ENCODE results near the gene YPEL2. TPM values are rescaled to one million over a fixed set of nuclear protein-coding genes. Genes with fewer than 3 reads are reported as not detected.

Gene YPEL2
- total RNA-seq, 1 donor from 2014 or later = 16.7 TPM

DNA sequence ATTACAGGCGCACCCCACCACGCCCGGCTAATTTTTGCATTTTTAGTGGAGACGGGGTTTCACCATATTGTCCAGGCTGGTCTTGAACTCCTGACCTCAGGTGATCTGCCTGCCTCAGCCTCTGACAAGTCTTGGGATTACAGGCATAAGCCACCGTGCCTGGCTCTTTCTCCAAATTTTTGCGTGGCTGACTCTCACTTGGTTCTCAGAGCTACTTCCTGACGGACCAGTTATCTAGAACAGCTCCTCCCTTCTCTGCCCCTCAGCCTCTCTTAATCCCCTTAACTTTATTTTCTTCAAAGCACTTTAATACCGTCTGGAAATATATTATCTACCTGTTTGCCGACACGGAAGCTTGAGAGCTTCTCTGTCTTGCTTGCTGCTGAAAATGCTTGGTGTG, 4.2 kb downstream of the YPEL2 start:
- H3K9me3 ChIP-seq = no peaks in the 10 kb centered on the region
- no peak overlapping the region for H3K27ac ChIP-seq
- TF ChIP-seq POLR2AphosphoS5 (IDR thresholded peaks at IDR 0.05; ENCODE audit: insufficient read depth in 1 of 2, low read depth in 1 of 2) (no peak), POLR2A (IDR thresholded peaks at IDR 0.05) (no peak)
- TF ChIP-seq, protein P1, sequence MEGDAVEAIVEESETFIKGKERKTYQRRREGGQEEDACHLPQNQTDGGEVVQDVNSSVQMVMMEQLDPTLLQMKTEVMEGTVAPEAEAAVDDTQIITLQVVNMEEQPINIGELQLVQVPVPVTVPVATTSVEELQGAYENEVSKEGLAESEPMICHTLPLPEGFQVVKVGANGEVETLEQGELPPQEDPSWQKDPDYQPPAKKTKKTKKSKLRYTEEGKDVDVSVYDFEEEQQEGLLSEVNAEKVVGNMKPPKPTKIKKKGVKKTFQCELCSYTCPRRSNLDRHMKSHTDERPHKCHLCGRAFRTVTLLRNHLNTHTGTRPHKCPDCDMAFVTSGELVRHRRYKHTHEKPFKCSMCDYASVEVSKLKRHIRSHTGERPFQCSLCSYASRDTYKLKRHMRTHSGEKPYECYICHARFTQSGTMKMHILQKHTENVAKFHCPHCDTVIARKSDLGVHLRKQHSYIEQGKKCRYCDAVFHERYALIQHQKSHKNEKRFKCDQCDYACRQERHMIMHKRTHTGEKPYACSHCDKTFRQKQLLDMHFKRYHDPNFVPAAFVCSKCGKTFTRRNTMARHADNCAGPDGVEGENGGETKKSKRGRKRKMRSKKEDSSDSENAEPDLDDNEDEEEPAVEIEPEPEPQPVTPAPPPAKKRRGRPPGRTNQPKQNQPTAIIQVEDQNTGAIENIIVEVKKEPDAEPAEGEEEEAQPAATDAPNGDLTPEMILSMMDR (IDR thresholded peaks at IDR 0.05) = no peak
- no peak for DNase-seq (ENCODE audit: extremely low spot score in 2 of 2)
- no peaks in the 10 kb centered on the region for H3K36me3 ChIP-seq
- H3K4me1 ChIP-seq = peaks cover 77% of the 10 kb centered on the region
- no peaks in the 10 kb centered on the region for H3K27me3 ChIP-seq
- intact Hi-C loops (cut with DNase I) = no loop called here
- H3K4me3 ChIP-seq = no peak overlapping the region

DNA sequence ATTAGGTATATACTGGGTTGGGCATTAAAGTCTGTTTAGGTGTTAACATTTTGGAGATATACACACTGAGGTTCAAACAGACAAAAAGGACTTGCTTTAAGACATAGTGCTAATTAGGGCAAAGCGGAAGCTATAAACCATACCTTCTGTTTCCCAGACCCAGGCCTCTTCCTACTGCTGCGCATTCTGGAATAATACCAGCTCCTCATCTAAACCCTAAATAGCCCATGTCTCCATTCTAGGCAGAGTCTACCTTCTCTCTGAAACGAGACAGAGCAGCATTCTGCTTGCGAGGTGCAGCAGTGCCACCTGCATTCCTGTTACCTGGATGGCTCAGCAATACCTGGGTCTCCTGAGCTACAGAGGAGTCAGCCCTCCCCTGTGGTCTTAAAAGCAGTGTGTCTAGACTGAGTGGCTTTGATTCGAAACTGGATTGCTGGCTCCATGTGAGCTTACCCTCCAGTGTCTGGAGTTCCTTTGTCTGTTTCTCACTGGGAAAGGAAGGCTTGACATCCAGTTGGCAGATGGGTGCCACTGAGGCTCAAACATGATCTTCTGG, 6.4 kb downstream of the YPEL2 start:
- Histone ChIP-seq H3K9me3 (no peaks in the 10 kb centered on the region), H3K4me1 (peaks cover 90% of the 10 kb centered on the region), H3K27ac (no peak overlapping the region), H3K36me3 (no peaks in the 10 kb centered on the region), H3K27me3 (no peaks in the 10 kb centered on the region), H3K4me3 (no peak overlapping the region)
- TF ChIP-seq, protein P1 (IDR thresholded peaks at IDR 0.05) = no peak
- TF ChIP-seq POLR2AphosphoS5 (IDR thresholded peaks at IDR 0.05; ENCODE audit: insufficient read depth in 1 of 2, low read depth in 1 of 2) = no peak
- no peak for TF ChIP-seq POLR2A (IDR thresholded peaks at IDR 0.05)
- intact Hi-C loops (cut with DNase I) = no loop called here
- no peak for DNase-seq (ENCODE audit: extremely low spot score in 2 of 2)

DNA sequence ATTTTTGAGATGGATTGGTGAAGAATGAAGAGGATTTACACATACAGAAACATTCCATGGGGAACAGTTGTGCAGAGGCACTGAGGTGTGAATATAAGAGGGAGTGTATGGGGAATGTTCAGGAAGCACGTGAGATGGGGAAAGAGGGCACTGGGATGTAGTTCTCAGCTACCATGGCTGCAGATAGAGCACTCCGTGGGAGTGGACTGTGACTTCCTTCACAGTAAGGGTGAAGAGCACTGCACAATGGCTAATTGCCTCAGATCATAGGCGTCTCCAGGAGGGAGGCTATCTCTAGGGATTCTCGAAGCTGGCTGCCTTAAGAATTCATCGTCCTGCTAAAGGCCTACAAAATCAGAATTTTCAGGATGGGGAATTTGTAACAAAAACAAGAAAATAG, 7.0 kb downstream of the YPEL2 start:
- no peak for TF ChIP-seq POLR2A (IDR thresholded peaks at IDR 0.05)
- TF ChIP-seq, protein P1 (IDR thresholded peaks at IDR 0.05) = no peak
- no peak for TF ChIP-seq POLR2AphosphoS5 (IDR thresholded peaks at IDR 0.05; ENCODE audit: insufficient read depth in 1 of 2, low read depth in 1 of 2)
- intact Hi-C loops (cut with DNase I) = no loop called here
- no peaks in the 10 kb centered on the region for H3K36me3 ChIP-seq

DNA sequence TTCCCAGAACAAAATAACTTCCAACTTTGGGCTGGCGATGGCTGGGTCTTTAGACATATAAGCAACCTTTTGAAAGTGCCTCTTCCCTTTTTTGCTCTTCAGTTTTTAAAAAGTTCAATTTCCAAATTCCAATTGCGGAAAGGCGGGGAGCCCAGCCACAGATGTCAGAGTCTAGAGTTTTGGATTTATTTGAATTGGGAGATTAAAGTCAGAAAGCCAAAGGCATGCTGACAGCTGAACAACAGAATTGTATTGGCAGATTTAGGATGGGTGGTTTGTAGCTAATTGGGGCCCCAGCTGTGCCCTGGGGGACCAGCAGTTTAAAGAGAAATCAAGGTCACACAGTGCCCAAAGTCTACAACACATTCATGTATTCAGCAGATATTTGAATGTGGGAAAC, 10.5 kb downstream of the YPEL2 start:
- H3K27ac ChIP-seq = no peak overlapping the region
- H3K4me3 ChIP-seq = no peak overlapping the region
- TF ChIP-seq POLR2A (IDR thresholded peaks at IDR 0.05) = no peak
- TF ChIP-seq, protein P1 (IDR thresholded peaks at IDR 0.05) = no peak
- no peak for TF ChIP-seq POLR2AphosphoS5 (IDR thresholded peaks at IDR 0.05; ENCODE audit: insufficient read depth in 1 of 2, low read depth in 1 of 2)
- H3K4me1 ChIP-seq = peaks cover 70% of the 10 kb centered on the region
- no peaks in the 10 kb centered on the region for H3K27me3 ChIP-seq
- no peaks in the 10 kb centered on the region for H3K9me3 ChIP-seq
- no peak for DNase-seq (ENCODE audit: extremely low spot score in 2 of 2)
- H3K36me3 ChIP-seq = no peaks in the 10 kb centered on the region
- intact Hi-C loops (cut with DNase I) = no loop called here

More for the DNA sequence above, 7.0 kb downstream of the YPEL2 start:
- peaks cover 90% of the 10 kb centered on the region for H3K4me1 ChIP-seq
- no peaks in the 10 kb centered on the region for H3K27me3 ChIP-seq
- DNase-seq (ENCODE audit: extremely low spot score in 2 of 2) = no peak
- H3K9me3 ChIP-seq = no peaks in the 10 kb centered on the region
- H3K4me3 ChIP-seq = no peak overlapping the region
- H3K27ac ChIP-seq = no peak overlapping the region

DNA sequence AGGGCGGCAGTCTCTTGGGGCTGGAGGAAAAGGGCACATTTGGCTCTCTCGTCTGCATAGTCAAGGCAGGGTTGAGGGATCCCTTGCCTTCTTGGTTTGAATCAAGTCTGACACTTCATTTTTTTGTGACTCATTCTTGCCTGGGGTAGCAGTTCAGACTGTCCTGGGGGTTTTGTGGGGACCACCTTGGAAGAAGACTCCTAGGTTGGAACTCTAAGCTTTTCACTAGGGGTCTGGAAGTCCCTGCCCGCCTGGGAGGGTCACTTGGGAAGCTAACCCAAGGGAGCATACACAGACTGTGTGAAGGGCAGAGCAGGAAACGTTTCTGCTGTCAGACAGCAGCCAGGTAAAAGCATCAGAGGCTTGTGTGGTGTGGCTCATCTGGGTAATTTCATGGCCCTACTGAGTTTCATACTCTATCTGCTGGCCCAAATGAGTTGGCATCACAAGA, 11.3 kb downstream of the YPEL2 start:
- H3K36me3 ChIP-seq = no peaks in the 10 kb centered on the region
- TF ChIP-seq, protein P1 (IDR thresholded peaks at IDR 0.05) = no peak
- TF ChIP-seq POLR2AphosphoS5 (IDR thresholded peaks at IDR 0.05; ENCODE audit: insufficient read depth in 1 of 2, low read depth in 1 of 2) = no peak
- TF ChIP-seq POLR2A (IDR thresholded peaks at IDR 0.05) = no peak
- H3K27me3 ChIP-seq = no peaks in the 10 kb centered on the region
- no peak for DNase-seq (ENCODE audit: extremely low spot score in 2 of 2)
- H3K4me3 ChIP-seq = no peak overlapping the region
- H3K27ac ChIP-seq = no peak overlapping the region
- H3K4me1 ChIP-seq = peaks cover 69% of the 10 kb centered on the region
- intact Hi-C loops (cut with DNase I) = no loop called here
- H3K9me3 ChIP-seq = no peaks in the 10 kb centered on the region
